ENCODE results near the gene SYPL1.

Gene SYPL1

GRCh38 chr7:106047184-106047583, 64.9 kb downstream of the SYPL1 start:
- H3K4me3 ChIP-seq (ENCODE audit: low read depth, low read length), result no peak overlapping the region
- TF ChIP-seq CTCF (IDR thresholded peaks at IDR 0.05; ENCODE audit: borderline replicate concordance, insufficient read depth, low read depth, low read length), result no peak

GRCh38 chr7:106045586-106045985, 66.5 kb downstream of the SYPL1 start:
- no peak overlapping the region for H3K4me3 ChIP-seq (ENCODE audit: low read depth, low read length)
- no peak for TF ChIP-seq CTCF (IDR thresholded peaks at IDR 0.05; ENCODE audit: borderline replicate concordance, insufficient read depth, low read depth, low read length)

DNA sequence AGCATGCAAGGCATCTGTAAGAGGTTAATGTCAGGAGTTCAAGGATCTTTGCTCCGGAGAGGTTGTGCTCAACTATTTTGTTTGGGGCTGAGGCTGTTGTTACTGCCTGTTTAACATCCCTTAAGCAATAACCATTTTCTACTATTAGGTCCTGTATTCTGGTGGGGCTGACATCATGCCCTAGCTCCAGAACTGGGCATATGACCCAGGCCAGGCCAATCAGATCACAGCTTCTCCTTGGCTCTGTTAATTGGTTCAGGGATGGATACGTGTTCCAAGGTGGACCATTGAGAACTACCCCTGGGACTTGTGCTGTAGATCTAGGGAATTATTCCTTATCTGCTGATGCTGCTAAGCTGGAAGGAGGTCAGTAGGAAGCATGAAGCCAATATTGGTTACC, 67.0 kb downstream of the SYPL1 start:
- H3K4me3 ChIP-seq (ENCODE audit: low read depth, low read length), result no peak overlapping the region
- no peak for TF ChIP-seq CTCF (IDR thresholded peaks at IDR 0.05; ENCODE audit: borderline replicate concordance, insufficient read depth, low read depth, low read length)

GRCh38 chr7:106042196-106042611, 69.9 kb downstream of the SYPL1 start:
- TF ChIP-seq CTCF (IDR thresholded peaks at IDR 0.05; ENCODE audit: borderline replicate concordance, insufficient read depth, low read depth, low read length), result no peak

GRCh38 chr7:106041140-106041717, 70.9 kb downstream of the SYPL1 start:
- peak; percentile 87 for TF ChIP-seq CTCF (IDR thresholded peaks at IDR 0.05; ENCODE audit: borderline replicate concordance, insufficient read depth, low read depth, low read length)
- H3K4me3 ChIP-seq (ENCODE audit: low read depth, low read length), result no peak overlapping the region

More at GRCh38 chr7:106042196-106042611, 69.9 kb downstream of the SYPL1 start:
- H3K4me3 ChIP-seq (ENCODE audit: low read depth, low read length), result no peak overlapping the region

Measured in GM12875 (cell line).